GM23338 (cell line): ENCODE results near the gene GALNT14. TPM values are rescaled to one million over a fixed set of nuclear protein-coding genes. Genes with fewer than 3 reads are reported as not detected.

Experiments used
- ATAC-seq: fragments of 200-7000 bp; cut with Tn5 transposase; 3 replicates; pipeline ENCODE4 v1.9.1; 2020
- DNase-seq: peaks from one replicate; pipeline ENCODE4 v3.0.0-alpha.2; 2015; ENCODE audit warnings: low spot score
- H2AFZ ChIP-seq: fragments of 200-600 bp; sonication (generic); 2 replicates; pipeline ENCODE4 v1.8.0; 2016; ENCODE audit warnings: antibody characterized with exemption, mild to moderate bottlenecking, moderate library complexity
- H3F3A ChIP-seq: fragments of 200-600 bp; sonication (generic); replicated peaks from 2 replicates; pipeline ENCODE4 v1.8.0; 2017; ENCODE audit warnings: antibody characterized with exemption, mixed run types, low read depth
- H3K27ac ChIP-seq: fragments of 200-600 bp; sonication (generic); 2 replicates; pipeline ENCODE4 v1.6.1; 2016; ENCODE audit warnings: low read depth
- H3K27me3 ChIP-seq: fragments of 200-600 bp; sonication (generic); 2 replicates; pipeline ENCODE4 v1.8.0; 2016; ENCODE audit warnings: mild to moderate bottlenecking, mixed run types, moderate library complexity; ENCODE audit not compliant: insufficient read depth
- H3K36me3 ChIP-seq: fragments of 200-600 bp; sonication (generic); 2 replicates; pipeline ENCODE4 v1.8.0; 2016; ENCODE audit warnings: mild to moderate bottlenecking; ENCODE audit not compliant: insufficient read depth
- H3K4me1 ChIP-seq: fragments of 200-600 bp; sonication (generic); 2 replicates; pipeline ENCODE4 v1.8.0; 2016; ENCODE audit warnings: mild to moderate bottlenecking, moderate library complexity; ENCODE audit not compliant: insufficient read depth
- H3K4me2 ChIP-seq: fragments of 200-600 bp; sonication (generic); 2 replicates; pipeline ENCODE4 v1.7.1; 2017; ENCODE audit warnings: mixed run types
- H3K4me3 ChIP-seq: fragments of 200-600 bp; sonication (generic); 2 replicates; pipeline ENCODE4 v1.6.1; 2016; ENCODE audit warnings: mixed run types
- H3K79me2 ChIP-seq: fragments of 200-600 bp; sonication (generic); replicated peaks from 2 replicates; pipeline ENCODE4 v1.8.0; 2017; ENCODE audit warnings: mild to moderate bottlenecking; ENCODE audit not compliant: insufficient read depth
- H3K9me2 ChIP-seq: fragments of 200-600 bp; sonication (generic); 2 replicates; pipeline ENCODE4 v1.8.0; 2017; ENCODE audit not compliant: insufficient read depth
- H4K20me1 ChIP-seq: fragments of 200-600 bp; sonication (generic); replicated peaks from 2 replicates; pipeline ENCODE4 v1.8.0; 2017; ENCODE audit warnings: mild to moderate bottlenecking; ENCODE audit not compliant: insufficient read depth
- H3K27ac Mint-ChIP-seq: 2 replicates; pipeline ENCODE4 v1.8.0; 2020; ENCODE audit warnings: inconsistent platforms, mild to moderate bottlenecking, moderate library complexity, mixed read lengths
- H3K27me3 Mint-ChIP-seq: 3 replicates; pipeline ENCODE4 v1.8.0; 2022; ENCODE audit warnings: low read depth, mild to moderate bottlenecking, moderate library complexity, mixed read lengths, inconsistent platforms; ENCODE audit not compliant: insufficient read depth, poor library complexity
- H3K36me3 Mint-ChIP-seq: 3 replicates; pipeline ENCODE4 v1.8.0; 2021; ENCODE audit warnings: low read depth, mild to moderate bottlenecking, inconsistent platforms, moderate library complexity, mixed read lengths
- H3K4me1 Mint-ChIP-seq: 3 replicates; pipeline ENCODE4 v1.8.0; 2020; ENCODE audit warnings: mild to moderate bottlenecking, inconsistent platforms, mixed read lengths
- H3K4me3 Mint-ChIP-seq: 3 replicates; pipeline ENCODE4 v1.8.0; 2021; ENCODE audit warnings: moderate library complexity, mild to moderate bottlenecking, inconsistent platforms, mixed read lengths
- H3K9me3 Mint-ChIP-seq: 3 replicates; pipeline ENCODE4 v1.8.0; 2020; ENCODE audit warnings: moderate library complexity, mild to moderate bottlenecking, inconsistent platforms, mixed read lengths
- CREB1 ChIP-seq: fragments of 250-450 bp; sonication (Bioruptor Pico); IDR thresholded peaks from 2 replicates; pipeline ENCODE4 v1.5.0; 2020; ENCODE audit warnings: low read depth, mild to moderate bottlenecking, moderate library complexity
- EZH2phosphoT487 ChIP-seq: fragments of 200-600 bp; sonication (generic); IDR thresholded peaks from one replicate; pipeline ENCODE4 v1.8.1; 2018; ENCODE audit warnings: antibody characterized with exemption; ENCODE audit not compliant: unreplicated experiment
- REST ChIP-seq: IDR thresholded peaks from one replicate; pipeline ENCODE4 v1.6.1; 2018; ENCODE audit warnings: antibody characterized with exemption; ENCODE audit not compliant: unreplicated experiment
- ZNF331 ChIP-seq: fragments of 250-450 bp; sonication (Bioruptor Pico); IDR thresholded peaks from 2 replicates; pipeline ENCODE4 v1.5.0; 2020; ENCODE audit warnings: low read depth, mild to moderate bottlenecking, moderate library complexity
- polyA plus RNA-seq: library from polyadenylated mRNA; unstranded; fragments of >200 nt; fragmentation: Nextera tagmentation; extraction: Ambion mirVana; gene quantifications from 2 replicates; pipeline ENCODE4 v1.2.1, GENCODE V29; 2016
- total RNA-seq: library from RNA; depleted of rRNA; stranded (reverse); fragments of >200 nt; shearing (Covaris generic); gene quantifications from 2 replicates; pipeline ENCODE4 v1.2.3, GENCODE V29; 2014
- TF ChIP-seq, protein P1 (sequence below): fragments of 250-450 bp; sonication (Bioruptor Pico); IDR thresholded peaks from 2 replicates; pipeline ENCODE4 v1.5.0; 2020; ENCODE audit warnings: mild to moderate bottlenecking, moderate library complexity

Gene GALNT14
- total and polyA plus RNA-seq, 2 experiments from 2014 or later: 5.4 to 7.7 TPM

- Histone ChIP-seq H3K4me2 (no peak overlapping the region), H3F3A (no peaks in the 10 kb centered on the region), H3K27ac (no peak overlapping the region), H3K27me3 (no peaks in the 10 kb centered on the region), H3K4me3 (no peak overlapping the region), H3K36me3 (no peaks in the 10 kb centered on the region), H4K20me1 (no peaks in the 10 kb centered on the region), H3K79me2 (no peaks in the 10 kb centered on the region), H2AFZ (no peak overlapping the region), H3K9me2 (no peaks in the 10 kb centered on the region), H3K4me1 (no peaks in the 10 kb centered on the region)
- ATAC-seq (no peak), DNase-seq (no peak)
- no peaks in the 10 kb centered on the region for H3K36me3 Mint-ChIP-seq
- no peak overlapping the region for H3K4me3 Mint-ChIP-seq
- H3K9me3 Mint-ChIP-seq: no peaks in the 10 kb centered on the region
- H3K4me1 Mint-ChIP-seq: no peaks in the 10 kb centered on the region; the same call in 2 of the 3 replicates
- no peak overlapping the region for H3K27ac Mint-ChIP-seq
- H3K27me3 Mint-ChIP-seq: no peaks in the 10 kb centered on the region
- TF ChIP-seq, protein P1, sequence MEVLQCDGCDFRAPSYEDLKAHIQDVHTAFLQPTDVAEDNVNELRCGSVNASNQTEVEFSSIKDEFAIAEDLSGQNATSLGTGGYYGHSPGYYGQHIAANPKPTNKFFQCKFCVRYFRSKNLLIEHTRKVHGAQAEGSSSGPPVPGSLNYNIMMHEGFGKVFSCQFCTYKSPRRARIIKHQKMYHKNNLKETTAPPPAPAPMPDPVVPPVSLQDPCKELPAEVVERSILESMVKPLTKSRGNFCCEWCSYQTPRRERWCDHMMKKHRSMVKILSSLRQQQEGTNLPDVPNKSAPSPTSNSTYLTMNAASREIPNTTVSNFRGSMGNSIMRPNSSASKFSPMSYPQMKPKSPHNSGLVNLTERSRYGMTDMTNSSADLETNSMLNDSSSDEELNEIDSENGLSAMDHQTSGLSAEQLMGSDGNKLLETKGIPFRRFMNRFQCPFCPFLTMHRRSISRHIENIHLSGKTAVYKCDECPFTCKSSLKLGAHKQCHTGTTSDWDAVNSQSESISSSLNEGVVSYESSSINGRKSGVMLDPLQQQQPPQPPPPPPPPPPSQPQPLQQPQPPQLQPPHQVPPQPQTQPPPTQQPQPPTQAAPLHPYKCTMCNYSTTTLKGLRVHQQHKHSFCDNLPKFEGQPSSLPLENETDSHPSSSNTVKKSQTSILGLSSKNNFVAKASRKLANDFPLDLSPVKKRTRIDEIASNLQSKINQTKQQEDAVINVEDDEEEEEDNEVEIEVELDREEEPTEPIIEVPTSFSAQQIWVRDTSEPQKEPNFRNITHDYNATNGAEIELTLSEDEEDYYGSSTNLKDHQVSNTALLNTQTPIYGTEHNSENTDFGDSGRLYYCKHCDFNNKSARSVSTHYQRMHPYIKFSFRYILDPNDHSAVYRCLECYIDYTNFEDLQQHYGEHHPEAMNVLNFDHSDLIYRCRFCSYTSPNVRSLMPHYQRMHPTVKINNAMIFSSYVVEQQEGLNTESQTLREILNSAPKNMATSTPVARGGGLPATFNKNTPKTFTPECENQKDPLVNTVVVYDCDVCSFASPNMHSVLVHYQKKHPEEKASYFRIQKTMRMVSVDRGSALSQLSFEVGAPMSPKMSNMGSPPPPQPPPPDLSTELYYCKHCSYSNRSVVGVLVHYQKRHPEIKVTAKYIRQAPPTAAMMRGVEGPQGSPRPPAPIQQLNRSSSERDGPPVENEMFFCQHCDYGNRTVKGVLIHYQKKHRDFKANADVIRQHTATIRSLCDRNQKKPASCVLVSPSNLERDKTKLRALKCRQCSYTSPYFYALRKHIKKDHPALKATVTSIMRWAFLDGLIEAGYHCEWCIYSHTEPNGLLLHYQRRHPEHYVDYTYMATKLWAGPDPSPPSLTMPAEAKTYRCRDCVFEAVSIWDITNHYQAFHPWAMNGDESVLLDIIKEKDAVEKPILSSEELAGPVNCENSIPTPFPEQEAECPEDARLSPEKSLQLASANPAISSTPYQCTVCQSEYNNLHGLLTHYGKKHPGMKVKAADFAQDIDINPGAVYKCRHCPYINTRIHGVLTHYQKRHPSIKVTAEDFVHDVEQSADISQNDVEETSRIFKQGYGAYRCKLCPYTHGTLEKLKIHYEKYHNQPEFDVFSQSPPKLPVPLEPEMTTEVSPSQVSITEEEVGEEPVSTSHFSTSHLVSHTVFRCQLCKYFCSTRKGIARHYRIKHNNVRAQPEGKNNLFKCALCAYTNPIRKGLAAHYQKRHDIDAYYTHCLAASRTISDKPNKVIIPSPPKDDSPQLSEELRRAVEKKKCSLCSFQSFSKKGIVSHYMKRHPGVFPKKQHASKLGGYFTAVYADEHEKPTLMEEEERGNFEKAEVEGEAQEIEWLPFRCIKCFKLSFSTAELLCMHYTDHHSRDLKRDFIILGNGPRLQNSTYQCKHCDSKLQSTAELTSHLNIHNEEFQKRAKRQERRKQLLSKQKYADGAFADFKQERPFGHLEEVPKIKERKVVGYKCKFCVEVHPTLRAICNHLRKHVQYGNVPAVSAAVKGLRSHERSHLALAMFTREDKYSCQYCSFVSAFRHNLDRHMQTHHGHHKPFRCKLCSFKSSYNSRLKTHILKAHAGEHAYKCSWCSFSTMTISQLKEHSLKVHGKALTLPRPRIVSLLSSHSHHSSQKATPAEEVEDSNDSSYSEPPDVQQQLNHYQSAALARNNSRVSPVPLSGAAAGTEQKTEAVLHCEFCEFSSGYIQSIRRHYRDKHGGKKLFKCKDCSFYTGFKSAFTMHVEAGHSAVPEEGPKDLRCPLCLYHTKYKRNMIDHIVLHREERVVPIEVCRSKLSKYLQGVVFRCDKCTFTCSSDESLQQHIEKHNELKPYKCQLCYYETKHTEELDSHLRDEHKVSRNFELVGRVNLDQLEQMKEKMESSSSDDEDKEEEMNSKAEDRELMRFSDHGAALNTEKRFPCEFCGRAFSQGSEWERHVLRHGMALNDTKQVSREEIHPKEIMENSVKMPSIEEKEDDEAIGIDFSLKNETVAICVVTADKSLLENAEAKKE: no peak
- TF ChIP-seq EZH2phosphoT487 (no peak), REST (no peak), CREB1 (CRISPR knock-in tag) (no peak), ZNF331 (CRISPR knock-in tag) (no peak)
Observed at GRCh38 chr2:31081492-31081891, 56.7 kb downstream of the GALNT14 start.
